ENCODE measurements around the gene CIRBP. TPM values are rescaled to one million over a fixed set of nuclear protein-coding genes. Genes with fewer than 3 reads are reported as not detected.
A peak's percentile ranks its signal among the peaks of the same experiment; 100 is the strongest.
"Not testable (repeated sequence)": the region's sequence is repeated elsewhere in the genome, so short reads cannot be mapped to it uniquely, and the experiment has no call there.

CIRBP gene
- total RNA-seq, 2 experiments from 2014 or later: 169 to 224 TPM

- peak; percentile 90 for DNase-seq
- peaks cover 45% of the 10 kb centered on the region for H3K4me1 Mint-ChIP-seq
- H3K27ac Mint-ChIP-seq: peak within 1 kb of the TSS; percentile 92
- H3K27me3 Mint-ChIP-seq: peaks cover 20% of the 10 kb centered on the region
- peak within 1 kb of the TSS; percentile 86 for H3K4me3 Mint-ChIP-seq
- ChIA-PET POLR2A (interaction anchor here (0.7 to 1.5 kb wide), 3 partner anchors 12 to 49 kb away, joined by 3 to 8 read pairs (median 4); partner anchors contain the start of gene CIRBP), CTCF (interaction anchor here (1.2 to 7.5 kb wide), 5 partner anchors 16 to 257 kb away, joined by 3 to 299 read pairs (median 6); partner anchors contain the start of genes CIRBP, FAM174C and WDR18)
- peaks cover 11% of the 10 kb centered on the region for H3K36me3 Mint-ChIP-seq (ENCODE audit: low read depth)
- H3K9me3 Mint-ChIP-seq: no peaks in the 10 kb centered on the region
These were observed 27.6 kb upstream of the CIRBP start, which contains the start of gene ATP5F1D for GRCh38 chr19:1241417-1242095. Gene ATP5F1D, plus strand, starts transcription at chr19:1241751. Its CDS starts 100 bp downstream, at chr19:1241851.

- Mint-ChIP-seq H3K4me3 (peak overlapping the region; percentile 57), H3K27ac (peak overlapping the region; percentile 90), H3K27me3 (peaks cover 8% of the 10 kb centered on the region), H3K4me1 (peaks cover 37% of the 10 kb centered on the region), H3K36me3 (ENCODE audit: low read depth) (peaks cover 5% of the 10 kb centered on the region), H3K9me3 (no peaks in the 10 kb centered on the region)
- DNase-seq: peak; percentile 88
- CTCF ChIA-PET: interaction anchor here (0.6 to 7.5 kb wide), 43 partner anchors 8 to 446 kb away, joined by 3 to 299 read pairs (median 4); partner anchors contain the start of genes ARHGAP45, CIRBP, FAM174C and POLR2E
- POLR2A ChIA-PET: interaction anchor here (0.5 to 2.7 kb wide), 5 partner anchors 15 to 198 kb away, joined by 3 to 45 read pairs (median 7); partner anchors contain the start of gene CIRBP
These were observed 25.1 kb upstream of the CIRBP start for GRCh38 chr19:1243768-1244692.

GRCh38 chr19:1244693-1245451 lies 24.3 kb upstream of the CIRBP start:
- peak overlapping the region; percentile 90 for H3K27ac Mint-ChIP-seq
- POLR2A ChIA-PET: interaction anchor here (0.5 to 2.7 kb wide), 4 partner anchors 22 to 197 kb away, joined by 4 to 45 read pairs (median 14); partner anchors contain the start of gene CIRBP
- peaks cover 5% of the 10 kb centered on the region for H3K36me3 Mint-ChIP-seq (ENCODE audit: low read depth)
- H3K9me3 Mint-ChIP-seq: no peaks in the 10 kb centered on the region
- CTCF ChIA-PET: interaction anchor here (0.6 to 7.5 kb wide), 40 partner anchors 9 to 447 kb away, joined by 3 to 299 read pairs (median 4); partner anchors contain the start of genes ARHGAP45, CIRBP, FAM174C and POLR2E
- peaks cover 32% of the 10 kb centered on the region for H3K4me1 Mint-ChIP-seq
- no peak for DNase-seq
- peaks cover 2% of the 10 kb centered on the region for H3K27me3 Mint-ChIP-seq
- H3K4me3 Mint-ChIP-seq: peak overlapping the region; percentile 57

GRCh38 chr19:1245494-1246264 lies 23.5 kb upstream of the CIRBP start:
- DNase-seq: no peak
- H3K4me1 Mint-ChIP-seq: peaks cover 30% of the 10 kb centered on the region
- H3K4me3 Mint-ChIP-seq: no peak overlapping the region
- peaks cover 5% of the 10 kb centered on the region for H3K36me3 Mint-ChIP-seq (ENCODE audit: low read depth)
- peaks cover 2% of the 10 kb centered on the region for H3K27me3 Mint-ChIP-seq
- H3K9me3 Mint-ChIP-seq: no peaks in the 10 kb centered on the region
- peak overlapping the region; percentile 19 for H3K27ac Mint-ChIP-seq
- ChIA-PET CTCF (interaction anchor here (2.9 to 7.5 kb wide), 2 partner anchors 19 to 28 kb away, joined by 34 to 299 read pairs; partner anchors contain the start of genes CIRBP and FAM174C), POLR2A (interaction anchor here (2.7 kb wide), 1 partner anchor 24 kb away, joined by 45 read pairs; the partner anchor contains the start of gene CIRBP)

GRCh38 chr19:1246265-1247087 lies 22.7 kb upstream of the CIRBP start:
- H3K9me3 Mint-ChIP-seq; DNase-seq; H3K36me3 Mint-ChIP-seq (ENCODE audit: low read depth); H3K27me3 Mint-ChIP-seq; POLR2A ChIA-PET: not testable (repeated sequence)
- H3K4me3 Mint-ChIP-seq: peak overlapping the region; percentile 38
- CTCF ChIA-PET: interaction anchor here (0.6 to 7.5 kb wide), 2 partner anchors 18 to 139 kb away, joined by 3 to 299 read pairs; partner anchors contain the start of gene CIRBP
- peaks cover 22% of the 10 kb centered on the region for H3K4me1 Mint-ChIP-seq
- H3K27ac Mint-ChIP-seq: peak overlapping the region; percentile 19

- Mint-ChIP-seq H3K27me3 (no peaks in the 10 kb centered on the region), H3K27ac (peak overlapping the region; percentile 68), H3K9me3 (no peaks in the 10 kb centered on the region), H3K4me1 (peaks cover 15% of the 10 kb centered on the region), H3K4me3 (no peak overlapping the region), H3K36me3 (ENCODE audit: low read depth) (peaks cover 16% of the 10 kb centered on the region)
- POLR2A ChIA-PET: no interaction called here
- CTCF ChIA-PET: interaction anchor here (7.5 kb wide), 1 partner anchor 17 kb away, joined by 299 read pairs; the partner anchor contains the start of gene CIRBP
- no peak for DNase-seq
These were observed 21.4 kb upstream of the CIRBP start for GRCh38 chr19:1247748-1248138.

GRCh38 chr19:1248139-1248785 lies 20.9 kb upstream of the CIRBP start, which contains the start of gene MIDN:
Gene MIDN, plus strand, starts transcription at chr19:1248583. Its CDS starts 1,714 bp downstream, at chr19:1250297.
- no peaks in the 10 kb centered on the region for H3K9me3 Mint-ChIP-seq
- peak within 1 kb of the TSS; percentile 73 for H3K4me3 Mint-ChIP-seq
- peak within 1 kb of the TSS; percentile 87 for H3K27ac Mint-ChIP-seq
- H3K27me3 Mint-ChIP-seq: no peaks in the 10 kb centered on the region
- peaks cover 17% of the 10 kb centered on the region for H3K36me3 Mint-ChIP-seq (ENCODE audit: low read depth)
- DNase-seq: peak; percentile 71
- ChIA-PET POLR2A (no interaction called here), CTCF (interaction anchor here (1.0 kb wide), 4 partner anchors 12 to 21 kb away, joined by 3 to 13 read pairs (median 6); partner anchors contain the start of gene CIRBP)
- peaks cover 11% of the 10 kb centered on the region for H3K4me1 Mint-ChIP-seq

GRCh38 chr19:1248786-1249297 lies 20.3 kb upstream of the CIRBP start:
- CTCF ChIA-PET: interaction anchor here (0.6 to 1.0 kb wide), 6 partner anchors 12 to 488 kb away, joined by 3 to 13 read pairs (median 5); partner anchors contain the start of gene CIRBP

GRCh38 chr19:1249298-1249989 lies 19.7 kb upstream of the CIRBP start:
- peak overlapping the region; percentile 77 for H3K4me3 Mint-ChIP-seq
- peak overlapping the region; percentile 83 for H3K27ac Mint-ChIP-seq
- H3K9me3 Mint-ChIP-seq: no peaks in the 10 kb centered on the region
- ChIA-PET CTCF (interaction anchor here (0.6 to 1.0 kb wide), 7 partner anchors 11 to 489 kb away, joined by 3 to 13 read pairs (median 5); partner anchors contain the start of gene CIRBP), POLR2A (interaction anchor here (0.6 kb wide), 1 partner anchor 24 kb away, joined by 3 read pairs; no protein-coding TSS in a partner anchor)
- DNase-seq: peak; percentile 92
- H3K27me3 Mint-ChIP-seq: no peaks in the 10 kb centered on the region
- peaks cover 12% of the 10 kb centered on the region for H3K4me1 Mint-ChIP-seq
- H3K36me3 Mint-ChIP-seq (ENCODE audit: low read depth): peaks cover 21% of the 10 kb centered on the region

More at GRCh38 chr19:1248786-1249297, 20.3 kb upstream of the CIRBP start:
- peak; percentile 79 for DNase-seq
- H3K36me3 Mint-ChIP-seq (ENCODE audit: low read depth): peaks cover 21% of the 10 kb centered on the region
- peak overlapping the region; percentile 73 for H3K4me3 Mint-ChIP-seq
- peaks cover 12% of the 10 kb centered on the region for H3K4me1 Mint-ChIP-seq
- H3K27me3 Mint-ChIP-seq: no peaks in the 10 kb centered on the region
- POLR2A ChIA-PET: interaction anchor here (0.6 kb wide), 1 partner anchor 25 kb away, joined by 3 read pairs; no protein-coding TSS in a partner anchor
- H3K27ac Mint-ChIP-seq: peak overlapping the region; percentile 87
- no peaks in the 10 kb centered on the region for H3K9me3 Mint-ChIP-seq

Data from activated CD4-positive, alpha-beta T cell treated with anti-CD3 and anti-CD28 coated beads, Interleukin-2, amount 10 ng/mL, durations not matched to agents 7 days and 5 days (primary cell).